HepG2 (cell line): ENCODE measurements around the gene POLR3H. TPM values are rescaled to one million over a fixed set of nuclear protein-coding genes. Genes with fewer than 3 reads are reported as not detected.
A peak's percentile ranks its signal among the peaks of the same experiment; 100 is the strongest.

Experiments used
- AGO1 ChIP-seq: fragments of 200-400 bp; formaldehyde crosslinking; IDR thresholded peaks from 2 replicates; pipeline ENCODE4 v1.6.1; 2017; ENCODE audit warnings: mild to moderate bottlenecking, low read depth, low read length, moderate library complexity; ENCODE audit not compliant: poor library complexity, severe bottlenecking
- CEBPG ChIP-seq: IDR thresholded peaks from 2 replicates; pipeline ENCODE4 v1.6.1; 2016
- CREB1 ChIP-seq, 2 experiments: fragments of 450-650 bp in 1 of 2; IDR thresholded peaks; 2 replicates each; pipeline ENCODE4 v1.6.1; 2016 to 2017; ENCODE audit warnings: control low read depth in 1 of 2, mild to moderate bottlenecking in 1 of 2, missing compliant biosample characterization in 1 of 2, missing genetic modification characterization in 1 of 2
- FOXA1 ChIP-seq, 2 experiments: fragments of 450-650 bp in 1 of 2; sonication (generic) in 1 of 2; formaldehyde crosslinking in 1 of 2; IDR thresholded peaks; 2 replicates each; pipeline versions ENCODE4 v1.4.0 to v1.6.1; 2016 to 2020; ENCODE audit warnings: missing genetic modification reagents in 1 of 2
- HCFC1 ChIP-seq: fragments of 150-350 bp; IDR thresholded peaks from 2 replicates; pipeline ENCODE4 v1.6.1; 2014; ENCODE audit warnings: low read depth, low read length
- IRX3 ChIP-seq: sonication (generic); formaldehyde crosslinking; IDR thresholded peaks from 2 replicates; pipeline ENCODE4 v1.8.1; 2023; ENCODE audit warnings: mild to moderate bottlenecking, low read depth, missing genetic modification reagents, borderline replicate concordance
- KAT8 ChIP-seq: IDR thresholded peaks from 2 replicates; pipeline ENCODE4 v1.6.1; 2016; ENCODE audit warnings: missing genetic modification reagents, missing compliant biosample characterization
- SALL2 ChIP-seq: sonication (generic); formaldehyde crosslinking; IDR thresholded peaks from 2 replicates; pipeline ENCODE4 v1.8.1; 2023; ENCODE audit warnings: mild to moderate bottlenecking, missing genetic modification reagents, inconsistent platforms
- SETDB1 ChIP-seq: sonication (generic); formaldehyde crosslinking; IDR thresholded peaks from 2 replicates; pipeline ENCODE4 v1.5.1; 2020; ENCODE audit warnings: missing genetic modification reagents, mild to moderate bottlenecking, borderline replicate concordance
- SMC3 ChIP-seq: IDR thresholded peaks from 2 replicates; pipeline ENCODE4 v1.6.1; 2011; ENCODE audit warnings: low read length, improper control_type of control experiment
- TFE3 ChIP-seq: IDR thresholded peaks from 2 replicates; pipeline ENCODE4 v1.6.1; 2016
- TOPORS ChIP-seq: sonication (generic); formaldehyde crosslinking; IDR thresholded peaks from 2 replicates; pipeline ENCODE4 v1.8.0; 2023; ENCODE audit warnings: mild to moderate bottlenecking, missing genetic modification reagents
- ZMYM4 ChIP-seq: sonication (generic); formaldehyde crosslinking; IDR thresholded peaks from 2 replicates; pipeline ENCODE4 v1.8.1; 2023; ENCODE audit warnings: mild to moderate bottlenecking, missing genetic modification reagents
- ZNF225 ChIP-seq: sonication (generic); formaldehyde crosslinking; IDR thresholded peaks from 2 replicates; pipeline ENCODE4 v1.4.0; 2020; ENCODE audit warnings: mild to moderate bottlenecking, missing genetic modification reagents
- ZNF274 ChIP-seq: sonication (generic); formaldehyde crosslinking; IDR thresholded peaks from 2 replicates; pipeline ENCODE4 v1.5.1; 2020; ENCODE audit warnings: mild to moderate bottlenecking, missing genetic modification reagents
- ZNF280D ChIP-seq: sonication (generic); formaldehyde crosslinking; IDR thresholded peaks from 2 replicates; pipeline ENCODE4 v1.5.1; 2020; ENCODE audit warnings: mild to moderate bottlenecking, missing genetic modification reagents
- ZNF382 ChIP-seq: sonication (generic); formaldehyde crosslinking; IDR thresholded peaks from 2 replicates; pipeline ENCODE4 v1.5.0; 2020; ENCODE audit warnings: missing genetic modification reagents, mild to moderate bottlenecking, borderline replicate concordance
- ZNF484 ChIP-seq: sonication (generic); formaldehyde crosslinking; IDR thresholded peaks from 2 replicates; pipeline ENCODE4 v1.5.1; 2020; ENCODE audit warnings: mild to moderate bottlenecking, low read depth, missing genetic modification reagents, borderline replicate concordance
- ZNF549 ChIP-seq: sonication (generic); formaldehyde crosslinking; IDR thresholded peaks from 2 replicates; pipeline ENCODE4 v1.5.0; 2020; ENCODE audit warnings: missing genetic modification reagents
- ZNF562 ChIP-seq: sonication (generic); formaldehyde crosslinking; IDR thresholded peaks from 2 replicates; pipeline ENCODE4 v1.8.0; 2022; ENCODE audit warnings: missing genetic modification reagents, borderline replicate concordance
- ZNF839 ChIP-seq: sonication (generic); formaldehyde crosslinking; IDR thresholded peaks from 2 replicates; pipeline ENCODE4 v1.4.0; 2020; ENCODE audit warnings: missing genetic modification reagents, mild to moderate bottlenecking, borderline replicate concordance
- ZSCAN22 ChIP-seq: sonication (generic); formaldehyde crosslinking; IDR thresholded peaks from 2 replicates; pipeline ENCODE4 v1.4.0; 2020; ENCODE audit warnings: mild to moderate bottlenecking, missing genetic modification reagents
- polyA plus RNA-seq, 8 experiments: library from polyadenylated mRNA; depleted of rRNA in 3 of 8; stranded (reverse) in 7 of 8; unstranded in 1 of 8; fragments of >200 nt; fragmentation: Illumina TruSeq in 4 of 8; extraction: Trizol in 4 of 8; gene quantifications; 2 replicates each; pipeline versions ENCODE4 v1.2.1 to v1.2.3, GENCODE V29; 2011 to 2016; ENCODE audit warnings: low read depth in 4 of 8, missing spikeins in 1 of 8, mixed read lengths in 1 of 8; ENCODE audit not compliant: insufficient read depth in 1 of 8
- total RNA-seq, 5 experiments: library from RNA; depleted of rRNA; stranded (reverse); fragments of >200 nt; fragmentation: Illumina TruSeq; extraction: Trizol; gene quantifications; 2 replicates each; pipeline ENCODE4 v1.2.3, GENCODE V29; 2016; ENCODE audit warnings: low read depth in 1 of 5
- TF ChIP-seq, protein P1 (sequence below): sonication (generic); formaldehyde crosslinking; IDR thresholded peaks from 2 replicates; pipeline ENCODE4 v1.5.0; 2020; ENCODE audit warnings: mild to moderate bottlenecking, missing genetic modification reagents

POLR3H gene
- total and polyA plus RNA-seq, 2 of the 13 experiments (the other 11 are each of a cell fraction or from before 2014, with no cell fraction given), result 10.3 to 28.6 TPM

DNA sequence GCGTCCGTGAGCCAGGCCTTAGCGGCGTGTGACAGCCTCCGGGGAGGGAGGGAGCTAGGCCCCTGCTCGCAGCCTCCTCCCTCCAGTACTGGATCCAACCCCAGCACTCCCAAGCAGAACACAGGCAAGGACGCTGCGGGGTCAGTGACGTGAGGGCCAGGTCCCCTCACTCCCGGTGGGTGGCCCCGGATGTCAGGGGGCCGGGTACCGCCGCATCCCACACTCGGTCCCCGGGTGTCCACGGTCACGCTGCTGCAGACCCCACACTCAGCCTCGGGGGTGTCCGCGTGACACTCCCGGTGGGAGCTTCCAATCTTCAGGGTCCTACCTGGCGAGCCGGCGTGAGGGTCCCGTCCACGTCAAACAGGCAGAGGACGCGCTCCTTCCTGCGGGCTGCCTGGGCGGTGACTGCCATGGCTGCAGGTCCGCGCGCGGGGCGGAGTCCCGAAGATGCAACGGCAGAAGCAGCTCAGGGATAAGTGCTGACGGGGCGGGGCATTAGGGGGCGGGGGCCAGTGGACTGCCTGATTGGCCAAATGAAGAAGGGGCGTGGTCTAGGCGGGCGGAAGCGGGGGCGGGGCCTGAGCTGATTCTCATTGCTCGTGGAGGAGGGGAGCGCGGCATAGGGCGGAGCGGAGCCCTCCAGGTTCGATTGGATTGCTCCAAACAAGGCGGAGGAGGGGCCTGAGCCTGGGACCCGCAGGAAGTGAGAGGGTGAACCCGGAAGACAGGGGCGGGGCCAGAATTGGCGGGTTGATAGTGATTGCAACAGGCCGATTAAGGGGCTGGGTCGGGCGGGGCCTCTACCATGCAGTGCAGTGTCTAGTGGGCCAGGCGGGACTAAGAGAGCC, 45.3 kb upstream of the POLR3H start, which contains the start of gene PMM1 (continued):
- TF ChIP-seq SMC3 (no peak), ZNF839 (no peak), SETDB1 (CRISPR knock-in tag) (no peak), KAT8 (CRISPR knock-in tag) (0 out of 2 replicates have a peak, but pooled peaks have one; percentile 27), FOXA1 (IDR thresholded peaks at IDR 0.05) (no peak), FOXA1 (CRISPR knock-in tag; IDR thresholded peaks at IDR 0.05) (no peak), AGO1 (peak; percentile 67), TFE3 (0 out of 2 replicates have a peak, but pooled peaks have one; percentile 53), ZNF549 (CRISPR knock-in tag) (no peak), SALL2 (0 out of 2 replicates have a peak, but pooled peaks have one; percentile 15), ZNF562 (CRISPR knock-in tag) (no peak), ZNF280D (CRISPR knock-in tag) (0 out of 2 replicates have a peak, but pooled peaks have one; percentile 50), IRX3 (no peak), ZNF225 (peak; percentile 72; the same call in 1 of the 2 replicates), ZNF484 (CRISPR knock-in tag) (no peak), ZMYM4 (peak; percentile 52), ZSCAN22 (no peak), CEBPG (peak; percentile 73), ZNF274 (CRISPR knock-in tag) (peak; percentile 67; the same call in 1 of the 2 replicates), CREB1 (IDR thresholded peaks at IDR 0.05) (0 out of 2 replicates have a peak, but pooled peaks have one; percentile 20), CREB1 (CRISPR knock-in tag; IDR thresholded peaks at IDR 0.05) (no peak), HCFC1 (no peak), ZNF382 (CRISPR knock-in tag) (no peak), TOPORS (no peak)
- TF ChIP-seq, protein P1, sequence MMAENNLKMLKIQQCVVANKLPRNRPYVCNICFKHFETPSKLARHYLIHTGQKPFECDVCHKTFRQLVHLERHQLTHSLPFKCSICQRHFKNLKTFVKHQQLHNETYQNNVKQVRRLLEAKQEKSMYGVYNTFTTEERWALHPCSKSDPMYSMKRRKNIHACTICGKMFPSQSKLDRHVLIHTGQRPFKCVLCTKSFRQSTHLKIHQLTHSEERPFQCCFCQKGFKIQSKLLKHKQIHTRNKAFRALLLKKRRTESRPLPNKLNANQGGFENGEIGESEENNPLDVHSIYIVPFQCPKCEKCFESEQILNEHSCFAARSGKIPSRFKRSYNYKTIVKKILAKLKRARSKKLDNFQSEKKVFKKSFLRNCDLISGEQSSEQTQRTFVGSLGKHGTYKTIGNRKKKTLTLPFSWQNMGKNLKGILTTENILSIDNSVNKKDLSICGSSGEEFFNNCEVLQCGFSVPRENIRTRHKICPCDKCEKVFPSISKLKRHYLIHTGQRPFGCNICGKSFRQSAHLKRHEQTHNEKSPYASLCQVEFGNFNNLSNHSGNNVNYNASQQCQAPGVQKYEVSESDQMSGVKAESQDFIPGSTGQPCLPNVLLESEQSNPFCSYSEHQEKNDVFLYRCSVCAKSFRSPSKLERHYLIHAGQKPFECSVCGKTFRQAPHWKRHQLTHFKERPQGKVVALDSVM (CRISPR knock-in tag), result peak; percentile 35; the same call in 1 of the 2 replicates
